Measurements from ENCODE around the gene ADAMTS3.
"Not testable (repeated sequence)": the region's sequence is repeated elsewhere in the genome, so short reads cannot be mapped to it uniquely, and the experiment has no call there.

Gene ADAMTS3

GRCh38 chr4:72467633-72468032 is 101.4 kb downstream of the ADAMTS3 start:
- no peak for DNase-seq

GRCh38 chr4:72463724-72464123 is 105.3 kb downstream of the ADAMTS3 start:
- no peak for DNase-seq

- no peak for DNase-seq
Observed at GRCh38 chr4:72457158-72457557, 111.9 kb downstream of the ADAMTS3 start.

- no peak for DNase-seq
Observed at GRCh38 chr4:72451349-72451748, 117.7 kb downstream of the ADAMTS3 start.

- DNase-seq = peak; percentile 21
Observed at GRCh38 chr4:72449705-72450104, 119.3 kb downstream of the ADAMTS3 start.

- DNase-seq = no peak
Observed at GRCh38 chr4:72448231-72448630, 120.8 kb downstream of the ADAMTS3 start.

GRCh38 chr4:72446353-72447055 is 122.5 kb downstream of the ADAMTS3 start:
- no peak for DNase-seq

GRCh38 chr4:72444092-72444491 is 124.9 kb downstream of the ADAMTS3 start:
- no peak for DNase-seq

- DNase-seq = no peak
Observed at GRCh38 chr4:72442715-72443114, 126.3 kb downstream of the ADAMTS3 start.

- no peak for DNase-seq
Observed at GRCh38 chr4:72442147-72442546, 126.9 kb downstream of the ADAMTS3 start.

GRCh38 chr4:72440386-72440785 is 128.6 kb downstream of the ADAMTS3 start:
- DNase-seq = no peak

GRCh38 chr4:72432975-72433374 is 136.0 kb downstream of the ADAMTS3 start:
- DNase-seq = no peak

GRCh38 chr4:72432282-72432681 is 136.7 kb downstream of the ADAMTS3 start:
- DNase-seq = no peak

GRCh38 chr4:72430988-72431387 is 138.0 kb downstream of the ADAMTS3 start:
- no peak for DNase-seq

- no peak for DNase-seq
Observed at GRCh38 chr4:72430050-72430449, 139.0 kb downstream of the ADAMTS3 start.

GRCh38 chr4:72429397-72429889 is 139.6 kb downstream of the ADAMTS3 start:
- DNase-seq = no peak

GRCh38 chr4:72427057-72427456 is 142.0 kb downstream of the ADAMTS3 start:
- no peak for DNase-seq

- DNase-seq = not testable (repeated sequence)
Observed at GRCh38 chr4:72425908-72426307, 143.1 kb downstream of the ADAMTS3 start.

GRCh38 chr4:72424006-72424405 is 145.0 kb downstream of the ADAMTS3 start:
- DNase-seq = no peak

- no peak for DNase-seq
Observed at GRCh38 chr4:72422416-72422815, 146.6 kb downstream of the ADAMTS3 start.

- peak; percentile 92 for DNase-seq
Observed at GRCh38 chr4:72418458-72418857, 150.6 kb downstream of the ADAMTS3 start.

- no peak for DNase-seq
Observed at GRCh38 chr4:72410158-72410557, 158.9 kb downstream of the ADAMTS3 start.

- DNase-seq = no peak
Observed at GRCh38 chr4:72408568-72408967, 160.5 kb downstream of the ADAMTS3 start.

GRCh38 chr4:72405417-72405816 is 163.6 kb downstream of the ADAMTS3 start:
- no peak for DNase-seq

GRCh38 chr4:72397314-72397713 is 171.7 kb downstream of the ADAMTS3 start:
- no peak for DNase-seq

All from NCI-H446 treated with DMSO at 0.1 percent for 48 hours (cell line).